K562 (cell line): ENCODE data around the gene LILRA6. TPM values are rescaled to one million over a fixed set of nuclear protein-coding genes. Genes with fewer than 3 reads are reported as not detected.
A peak's percentile ranks its signal among the peaks of the same experiment; 100 is the strongest.

Experiments
- ATAC-seq: fragments of 200-7000 bp; cut with Tn5 transposase; 3 replicates; pipeline ENCODE4 v1.9.1; 2020; ENCODE audit warnings: moderate library complexity
- BruUV-seq: library from RNA; stranded (reverse); fragments of 400-500 nt; replicated peaks from 2 replicates; lab custom pipeline; 2021; lab: Mats Ljungman, UMichigan
- CTCF ChIA-PET: fragments of 300-600 bp; formaldehyde crosslinking; extraction: SDS; loops from one replicate; lab custom pipeline; 2021; ENCODE audit warnings: low intra/inter-chr PET ratio; lab: Yijun Ruan, JAX
- POLR2A ChIA-PET: fragments of 300-600, 350-650 bp; sonication (Branson Sonifier 250); formaldehyde crosslinking; extraction: SDS; loops from one replicate; lab custom pipeline; 2021; ENCODE audit warnings: antibody characterized with exemption, inconsistent platforms; lab: Yijun Ruan, JAX
- DNase-seq, 4 experiments: peaks; one replicate each; pipeline versions ENCODE4 v3.0.0 to v3.0.0-alpha.2; 2011 to 2018; ENCODE audit warnings: low spot score in 3 of 4, mixed read lengths in 3 of 4; ENCODE audit errors: extremely low read depth in 1 of 4
- FAIRE-seq: peaks from 2 replicates; lab custom pipeline; 2011; peaks lifted over from hg19 to GRCh38; lab: Jason Lieb, UNC
- H2AFZ ChIP-seq: 2 replicates; pipeline ENCODE4 v1.6.0; 2011; ENCODE audit warnings: low read depth, low read length, control low read depth, inconsistent platforms
- H3K27ac ChIP-seq: fragments of 200-600 bp; 3 replicates; pipeline ENCODE4 v1.8.0; 2011; ENCODE audit warnings: low read depth, mild to moderate bottlenecking, control low read depth, inconsistent platforms, low read length, moderate library complexity, mixed read lengths; ENCODE audit errors: extremely low read depth
- H3K27me3 ChIP-seq, 2 experiments: fragments of 300-600 bp in 1 of 2; 2 replicates in 1 of 2; 3 replicates in 1 of 2; pipeline versions ENCODE4 v1.6.0 to v1.8.0; 2011; ENCODE audit warnings: inconsistent platforms in 2 of 2, low read length in 2 of 2, mild to moderate bottlenecking in 1 of 2, mixed read lengths in 1 of 2, moderate library complexity in 1 of 2; ENCODE audit not compliant: control insufficient read depth in 2 of 2, insufficient read depth in 2 of 2
- H3K36me3 ChIP-seq: fragments of 300-600 bp; 3 replicates; pipeline ENCODE4 v1.8.0; 2011; ENCODE audit warnings: mild to moderate bottlenecking, low read length, inconsistent platforms; ENCODE audit not compliant: control insufficient read depth, insufficient read depth
- H3K4me1 ChIP-seq, 2 experiments: fragments of 200-600 bp in 1 of 2; replicated peaks in 1 of 2; 2 replicates in 1 of 2; 3 replicates in 1 of 2; pipeline versions ENCODE4 v1.5.1 to v1.8.0; 2011; ENCODE audit warnings: inconsistent platforms in 2 of 2, low read length in 2 of 2, mild to moderate bottlenecking in 1 of 2, mixed read lengths in 1 of 2, moderate library complexity in 1 of 2; ENCODE audit not compliant: control insufficient read depth in 2 of 2, insufficient read depth in 2 of 2
- H3K4me2 ChIP-seq: 2 replicates; pipeline ENCODE4 v1.6.1; 2011; ENCODE audit warnings: low read length, control low read depth, inconsistent platforms, mixed read lengths; ENCODE audit not compliant: insufficient read depth
- H3K4me3 ChIP-seq: fragments of 200-600 bp; sonication (generic), shearing (Covaris generic); 2 replicates; pipeline ENCODE4 v1.5.1; 2016; ENCODE audit warnings: control low read depth, inconsistent platforms
- H3K79me2 ChIP-seq: fragments of 200-600 bp; 3 replicates; pipeline ENCODE4 v1.8.0; 2011; ENCODE audit warnings: low read length, inconsistent platforms; ENCODE audit not compliant: control insufficient read depth, insufficient read depth
- H3K9ac ChIP-seq, 2 experiments: 2 replicates each; pipeline versions ENCODE4 v1.6.0 to v1.6.1; 2011; ENCODE audit warnings: low read depth in 2 of 2, low read length in 2 of 2, control low read depth in 1 of 2, inconsistent platforms in 1 of 2, mild to moderate bottlenecking in 1 of 2, mixed read lengths in 1 of 2; ENCODE audit not compliant: insufficient read depth in 1 of 2
- H3K9me1 ChIP-seq: one replicate; pipeline ENCODE4 v1.6.0; 2011; ENCODE audit warnings: inconsistent platforms, mild to moderate bottlenecking, low read length, moderate library complexity; ENCODE audit not compliant: control insufficient read depth, insufficient read depth
- H3K9me3 ChIP-seq: replicated peaks from 2 replicates; pipeline ENCODE4 v1.5.1; 2011; ENCODE audit warnings: low read depth, low read length, inconsistent platforms; ENCODE audit not compliant: control insufficient read depth, insufficient read depth
- H4K20me1 ChIP-seq: replicated peaks from 2 replicates; pipeline ENCODE4 v1.6.1; 2011; ENCODE audit warnings: low read length, inconsistent platforms, mixed read lengths; ENCODE audit not compliant: control insufficient read depth, insufficient read depth
- HBP1 ChIP-seq: fragments of 450-650 bp; formaldehyde crosslinking; IDR thresholded peaks from 2 replicates; pipeline ENCODE4 v1.4.0; 2022; ENCODE audit warnings: missing genetic modification characterization
- PCBP2 ChIP-seq: fragments of 200-400 bp; formaldehyde crosslinking; IDR thresholded peaks from 2 replicates; pipeline ENCODE4 v1.6.1; 2018; ENCODE audit warnings: low read length, low read depth, mild to moderate bottlenecking, moderate library complexity; ENCODE audit not compliant: poor library complexity, severe bottlenecking
- PHB2 ChIP-seq: fragments of 450-650 bp; IDR thresholded peaks from 2 replicates; pipeline ENCODE4 v1.6.1; 2017; ENCODE audit warnings: low read depth
- RCOR1 ChIP-seq, 2 experiments: IDR thresholded peaks; 2 replicates each; pipeline ENCODE4 v1.6.1; 2012; ENCODE audit warnings: low read depth in 2 of 2, low read length in 2 of 2, borderline replicate concordance in 1 of 2, improper control_type of control experiment in 1 of 2
- RNF2 ChIP-seq: sonication (generic); IDR thresholded peaks from 2 replicates; pipeline ENCODE4 v1.6.1; 2016
- TEAD1 ChIP-seq, 2 experiments: fragments of 450-650 bp in 1 of 2; sonication (generic) in 1 of 2; formaldehyde crosslinking; IDR thresholded peaks; 2 replicates each; pipeline versions ENCODE4 v1.4.0 to v1.8.0; 2020 to 2022; ENCODE audit warnings: mild to moderate bottlenecking in 2 of 2, missing genetic modification reagents in 1 of 2
- ZNF165 ChIP-seq: fragments of 250-450 bp; sonication (Bioruptor Pico); IDR thresholded peaks from 2 replicates; pipeline ENCODE4 v1.4.0; 2020; ENCODE audit warnings: borderline replicate concordance
- ZNF766 ChIP-seq: fragments of 200-800 bp; sonication (Bioruptor generic); conservative IDR thresholded peaks from 2 replicates; pipeline ENCODE4 v1.6.1; 2016; ENCODE audit warnings: missing genetic modification characterization, missing compliant biosample characterization
- WGBS: fragments of 100-300 bp; shearing (Covaris generic); methylation state at CpG from one replicate; pipeline ENCODE4 v1.1.6; 2016; ENCODE audit warnings: low coverage, mixed read lengths; ENCODE audit not compliant: insufficient coverage; ENCODE audit errors: missing lambda C conversion rate; 5-methylcytosine and 5-hydroxymethylcytosine counted together
- in situ Hi-C: fragments of 300-500 bp; cut with MboI; formaldehyde crosslinking; loops from 4 replicates; pipeline ENCODE4 v1.15.0; 2018; ENCODE audit warnings: inconsistent platforms, mixed read lengths
- intact Hi-C: fragments of 100-400 bp; cut with micrococcal nuclease; formaldehyde crosslinking; loops from 2 replicates; pipeline ENCODE4 v1.14.2; 2022
- polyA plus RNA-seq, 8 experiments: library from polyadenylated mRNA; depleted of rRNA in 4 of 8; stranded (reverse) in 5 of 8; unstranded in 3 of 8; fragments of >200 nt; fragmentation: Nextera tagmentation in 2 of 8; fragmentation: Illumina TruSeq in 1 of 8; extraction: Ambion mirVana in 2 of 8; extraction: Trizol in 1 of 8; gene quantifications; 2 replicates each; pipeline versions ENCODE4 v1.2.1 to v1.2.3, GENCODE V29; 2011 to 2014; ENCODE audit warnings: inconsistent platforms in 1 of 8, missing spikeins in 1 of 8
- total RNA-seq, 7 experiments: library from RNA; depleted of rRNA in 6 of 7; stranded (reverse); fragments of >200 nt in 6 of 7; fragmentation: Illumina TruSeq in 2 of 7; extraction: Trizol in 2 of 7; gene quantifications; 2 replicates each; pipeline versions ENCODE4 v1.2.1 to v1.2.3, GENCODE V29; 2011 to 2021; ENCODE audit warnings: low replicate concordance in 1 of 7
- TF ChIP-seq, protein P1 (sequence below), 3 experiments: IDR thresholded peaks in 2 of 3; conservative IDR thresholded peaks in 1 of 3; 2 replicates each; pipeline ENCODE4 v1.5.1; 2011 to 2012; ENCODE audit warnings: low read length in 3 of 3, mild to moderate bottlenecking in 3 of 3, control low read depth in 2 of 3, improper control_type of control experiment in 1 of 3, inconsistent platforms in 1 of 3, low read depth in 1 of 3, mixed read lengths in 1 of 3, moderate library complexity in 1 of 3; ENCODE audit not compliant: insufficient read depth in 2 of 3

LILRA6 gene
- total and polyA plus RNA-seq, 9 of the 15 experiments (the other 6 are each of a cell fraction or from before 2014, with no cell fraction given), result 0.03 TPM; not detected in 8

GRCh38 chr19:54262470-54262869 lies 19.9 kb upstream of the LILRA6 start (continued):
- no peak for TF ChIP-seq RNF2

GRCh38 chr19:54262066-54262465 lies 19.5 kb upstream of the LILRA6 start:
- no peaks in the 10 kb centered on the region for H3K79me2 ChIP-seq
- intact Hi-C loops, result no loop called here
- no peak overlapping the region for H3K27ac ChIP-seq
- POLR2A ChIA-PET, result interaction anchor here (0.5 kb wide), 1 partner anchor 55 kb away, joined by 4 read pairs; no protein-coding TSS in a partner anchor
- H3K9me3 ChIP-seq, result no peaks in the 10 kb centered on the region
- H3K27me3 ChIP-seq, result peaks cover 24 to 43% of the 10 kb centered on the region in 2 experiments
- H3K36me3 ChIP-seq, result no peaks in the 10 kb centered on the region
- no peaks in the 10 kb centered on the region for H3K9me1 ChIP-seq
- no peak for FAIRE-seq
- TF ChIP-seq ZNF165 (CRISPR knock-in tag), result no peak
- TF ChIP-seq RCOR1 (IDR thresholded peaks at IDR 0.05; ENCODE audit: borderline replicate concordance in 1 of 2, low read depth in 2 of 2, low read length in 2 of 2), result no peak
- TF ChIP-seq, all 486 proteins: peak for 0
- no peak for ATAC-seq
- BruUV-seq, result no TSS peak
- Histone ChIP-seq H3K4me1 (no peaks in the 10 kb centered on the region), H3K4me3 (no peak overlapping the region), H3K4me2 (no peak overlapping the region), H4K20me1 (peaks cover 9% of the 10 kb centered on the region), H3K9ac (no peak overlapping the region; a peak in 1 of 4 replicates), H2AFZ (no peak overlapping the region)
- no peak for DNase-seq
- CTCF ChIA-PET, result no interaction called here
- in situ Hi-C loops, result no loop called here
- WGBS, result 6% methylated on average over 11 of the region's 11 CpGs

GRCh38 chr19:54257116-54257480 lies 14.5 kb upstream of the LILRA6 start, which contains the start of gene LILRB5:
Gene LILRB5 (minus strand): TSS chr19:54257273. CDS start chr19:54257193, 80 bp downstream.
- BruUV-seq, result no TSS peak
- 0% methylated on average over 8 of the region's 9 CpGs for WGBS
- Histone ChIP-seq H3K9me1 (no peaks in the 10 kb centered on the region), H3K9me3 (no peaks in the 10 kb centered on the region), H3K4me3 (no peak within 1 kb of the TSS), H3K36me3 (no peaks in the 10 kb centered on the region), H2AFZ (no peak within 1 kb of the TSS), H3K4me2 (no peak within 1 kb of the TSS), H3K27me3 (peaks cover 56 to 79% of the 10 kb centered on the region in 2 experiments), H4K20me1 (peaks cover 11% of the 10 kb centered on the region), H3K79me2 (no peaks in the 10 kb centered on the region), H3K9ac (peak within 1 kb of the TSS in 1 of 2 experiments; percentile 23; a peak in 1 of 4 replicates), H3K4me1 (no peaks in the 10 kb centered on the region; a peak in 2 of 5 replicates), H3K27ac (no peak within 1 kb of the TSS)
- intact Hi-C loops (no loop called here), in situ Hi-C loops (no loop called here)
- FAIRE-seq, result no peak
- ChIA-PET POLR2A (interaction anchor here (0.5 to 1.2 kb wide), 4 partner anchors 26 to 285 kb away, joined by 3 to 5 read pairs (median 3); partner anchors contain the start of genes CNOT3 and LENG1), CTCF (no interaction called here)
- DNase-seq, result no peak
- no peak; the same call in 2 of the 3 replicates for ATAC-seq
- TF ChIP-seq ZNF766 (no peak), HBP1 (CRISPR knock-in tag) (no peak), PCBP2 (no peak), TEAD1 (CRISPR knock-in tag; IDR thresholded peaks at IDR 0.05) (no peak), PHB2 (no peak)
- TF ChIP-seq, protein P1, sequence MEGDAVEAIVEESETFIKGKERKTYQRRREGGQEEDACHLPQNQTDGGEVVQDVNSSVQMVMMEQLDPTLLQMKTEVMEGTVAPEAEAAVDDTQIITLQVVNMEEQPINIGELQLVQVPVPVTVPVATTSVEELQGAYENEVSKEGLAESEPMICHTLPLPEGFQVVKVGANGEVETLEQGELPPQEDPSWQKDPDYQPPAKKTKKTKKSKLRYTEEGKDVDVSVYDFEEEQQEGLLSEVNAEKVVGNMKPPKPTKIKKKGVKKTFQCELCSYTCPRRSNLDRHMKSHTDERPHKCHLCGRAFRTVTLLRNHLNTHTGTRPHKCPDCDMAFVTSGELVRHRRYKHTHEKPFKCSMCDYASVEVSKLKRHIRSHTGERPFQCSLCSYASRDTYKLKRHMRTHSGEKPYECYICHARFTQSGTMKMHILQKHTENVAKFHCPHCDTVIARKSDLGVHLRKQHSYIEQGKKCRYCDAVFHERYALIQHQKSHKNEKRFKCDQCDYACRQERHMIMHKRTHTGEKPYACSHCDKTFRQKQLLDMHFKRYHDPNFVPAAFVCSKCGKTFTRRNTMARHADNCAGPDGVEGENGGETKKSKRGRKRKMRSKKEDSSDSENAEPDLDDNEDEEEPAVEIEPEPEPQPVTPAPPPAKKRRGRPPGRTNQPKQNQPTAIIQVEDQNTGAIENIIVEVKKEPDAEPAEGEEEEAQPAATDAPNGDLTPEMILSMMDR (IDR thresholded peaks at IDR 0.05 in 2 of 3, conservative IDR thresholded peaks at IDR 0.05 in 1 of 3; ENCODE audit: insufficient read depth in 2 of 3, low read depth in 1 of 3, low read length in 3 of 3), result no peak
